GM12878 (cell line): ENCODE data around the gene MAP3K4. TPM values are rescaled to one million over a fixed set of nuclear protein-coding genes. Genes with fewer than 3 reads are reported as not detected.

Source experiments
- ATAC-seq: fragments of 200-7000 bp; cut with Tn5 transposase; 3 replicates; pipeline ENCODE4 v1.9.1; 2020; ENCODE audit warnings: mild to moderate bottlenecking, moderate library complexity
- BruUV-seq: library from RNA; stranded (reverse); fragments of 400-500 nt; replicated peaks from 2 replicates; lab custom pipeline; 2021; lab: Mats Ljungman, UMichigan
- CTCF ChIA-PET: fragments of 300-600 bp; sonication (Branson Sonifier 250); formaldehyde crosslinking; extraction: SDS; loops from one replicate; lab custom pipeline; 2021; ENCODE audit warnings: inconsistent platforms; lab: Yijun Ruan, JAX
- POLR2A ChIA-PET: fragments of 350-600 bp; formaldehyde crosslinking; extraction: SDS; loops from one replicate; lab custom pipeline; 2021; ENCODE audit warnings: inconsistent platforms; lab: Charles Lee
- RAD21 ChIA-PET: fragments of 300-600 bp; sonication (Branson Sonifier 250); formaldehyde crosslinking; loops from one replicate; lab custom pipeline; 2023; ENCODE audit warnings: antibody characterized with exemption; ENCODE audit not compliant: unreplicated experiment; lab: Charles Lee
- SMC1A ChIA-PET: fragments of 300-600 bp; sonication (Branson Sonifier 250); formaldehyde crosslinking; loops from one replicate; lab custom pipeline; 2023; ENCODE audit not compliant: unreplicated experiment, uncharacterized antibody; lab: Charles Lee
- DNase-seq: peaks from one replicate; pipeline ENCODE4 v3.0.0-alpha.2; 2011; ENCODE audit warnings: low read depth, low spot score
- FAIRE-seq: peaks from 3 replicates; lab custom pipeline; 2011; peaks lifted over from hg19 to GRCh38; lab: Jason Lieb, UNC
- H2AFZ ChIP-seq: 2 replicates; pipeline ENCODE4 v1.6.0; 2011; ENCODE audit warnings: low read depth, low read length, control low read depth; ENCODE audit not compliant: control insufficient read depth
- H3K27ac ChIP-seq: 2 replicates; pipeline ENCODE4 v1.5.1; 2011; ENCODE audit warnings: control low read depth; ENCODE audit not compliant: control insufficient read depth, insufficient read depth
- H3K27me3 ChIP-seq, 2 experiments: replicated peaks in 1 of 2; 2 replicates each; pipeline versions ENCODE4 v1.6.0 to v1.6.1; 2011; ENCODE audit warnings: low read length in 1 of 2; ENCODE audit not compliant: control insufficient read depth in 2 of 2, insufficient read depth in 2 of 2
- H3K36me3 ChIP-seq, 2 experiments: 2 replicates each; pipeline ENCODE4 v1.5.1; 2011; ENCODE audit warnings: low read length in 1 of 2; ENCODE audit not compliant: control insufficient read depth in 2 of 2, insufficient read depth in 2 of 2
- H3K4me1 ChIP-seq: 2 replicates; pipeline ENCODE4 v1.6.1; 2011; ENCODE audit warnings: mild to moderate bottlenecking, low read length, moderate library complexity, mixed read lengths; ENCODE audit not compliant: control insufficient read depth, insufficient read depth
- H3K4me2 ChIP-seq: 2 replicates; pipeline ENCODE4 v1.6.0; 2011; ENCODE audit warnings: control low read depth; ENCODE audit not compliant: control insufficient read depth, insufficient read depth
- H3K4me3 ChIP-seq: fragments of 200-600 bp; sonication (generic); 2 replicates; pipeline ENCODE4 v1.5.1; 2016
- H3K79me2 ChIP-seq: 2 replicates; pipeline ENCODE4 v1.6.0; 2011; ENCODE audit warnings: low read length; ENCODE audit not compliant: control insufficient read depth, insufficient read depth
- H3K9ac ChIP-seq: 2 replicates; pipeline ENCODE4 v1.8.0; 2011; ENCODE audit warnings: low read length, control low read depth, mixed read lengths; ENCODE audit not compliant: control insufficient read depth, insufficient read depth
- H3K9me3 ChIP-seq: replicated peaks from 3 replicates; pipeline ENCODE4 v1.5.1; 2011; ENCODE audit warnings: mild to moderate bottlenecking, low read length; ENCODE audit not compliant: control insufficient read depth, insufficient read depth
- H4K20me1 ChIP-seq: 2 replicates; pipeline ENCODE4 v1.6.0; 2011; ENCODE audit not compliant: control insufficient read depth, insufficient read depth
- EED ChIP-seq: sonication (generic); IDR thresholded peaks from 2 replicates; pipeline ENCODE4 v1.6.1; 2016; ENCODE audit warnings: antibody characterized with exemption, low read depth
- JUNB ChIP-seq: IDR thresholded peaks from 2 replicates; pipeline ENCODE4 v1.6.1; 2016; ENCODE audit warnings: antibody characterized with exemption, mild to moderate bottlenecking
- MTA2 ChIP-seq: fragments of 450-650 bp; IDR thresholded peaks from 2 replicates; pipeline ENCODE4 v1.6.1; 2016; ENCODE audit warnings: low read depth, mild to moderate bottlenecking, moderate library complexity
- MYC ChIP-seq: IDR thresholded peaks from 2 replicates; pipeline ENCODE4 v1.6.1; 2011; ENCODE audit warnings: mild to moderate bottlenecking, low read length, moderate library complexity, inconsistent platforms; ENCODE audit not compliant: insufficient read depth, insufficient replicate concordance, insufficient read length, severe bottlenecking
- RUNX3 ChIP-seq: IDR thresholded peaks from 2 replicates; pipeline ENCODE4 v1.6.1; 2012; ENCODE audit warnings: low read length, inconsistent platforms
- SMAD1 ChIP-seq: fragments of 450-650 bp; IDR thresholded peaks from 2 replicates; pipeline ENCODE4 v1.6.1; 2018; ENCODE audit warnings: mild to moderate bottlenecking, low read depth; ENCODE audit not compliant: partially characterized antibody
- ZSCAN29 ChIP-seq: fragments of 450-650 bp; IDR thresholded peaks from 2 replicates; pipeline ENCODE4 v1.6.1; 2017; ENCODE audit warnings: mild to moderate bottlenecking, moderate library complexity
- WGBS: methylation state at CpG from one replicate; pipeline ENCODE4 v1.1.6; 2016; ENCODE audit warnings: low lambda C conversion rate; ENCODE audit not compliant: insufficient replicate concordance, insufficient coverage; ENCODE audit errors: missing lambda C conversion rate; 5-methylcytosine and 5-hydroxymethylcytosine counted together
- in situ Hi-C: fragments of 300-500 bp; cut with MboI; formaldehyde crosslinking; loops from 9 replicates; pipeline ENCODE4 v1.14.3; 2018; ENCODE audit warnings: mixed read lengths
- intact Hi-C: fragments of 100-400 bp; cut with micrococcal nuclease; formaldehyde crosslinking; loops from one replicate; pipeline ENCODE4 v1.14.2; 2022; ENCODE audit not compliant: unreplicated experiment
- polyA plus RNA-seq, 11 experiments: library from polyadenylated mRNA; depleted of rRNA in 4 of 11; unstranded in 6 of 11; stranded (reverse) in 5 of 11; fragments of >200 nt; fragmentation: Nextera tagmentation in 4 of 11; fragmentation: Illumina TruSeq in 1 of 11; extraction: Ambion mirVana in 4 of 11; extraction: Trizol in 1 of 11; gene quantifications; 1 replicate in 1 of 11; 2 replicates in 10 of 11; pipeline versions ENCODE4 v1.2.1 to v1.2.3, GENCODE V29; 2011 to 2016; ENCODE audit warnings: inconsistent platforms in 2 of 11, missing spikeins in 2 of 11, low read depth in 1 of 11
- total RNA-seq, 4 experiments: library from RNA; depleted of rRNA in 3 of 4; stranded (reverse); fragments of >200 nt in 3 of 4; fragmentation: Illumina TruSeq in 1 of 4; extraction: Trizol in 1 of 4; gene quantifications; 2 replicates each; pipeline versions ENCODE4 v1.2.1 to v1.2.3, GENCODE V29; 2013 to 2021
- TF ChIP-seq, protein P1 (sequence below): IDR thresholded peaks from 2 replicates; pipeline ENCODE4 v1.6.1; 2011; ENCODE audit warnings: low read depth, mild to moderate bottlenecking, low read length, moderate library complexity, borderline replicate concordance; ENCODE audit errors: extremely low read depth

The MAP3K4 gene
- total and polyA plus RNA-seq, 10 of the 15 experiments (the other 5 are each of a cell fraction or from before 2014, with no cell fraction given): 14.0 to 44.5 (median 23.1) TPM

DNA sequence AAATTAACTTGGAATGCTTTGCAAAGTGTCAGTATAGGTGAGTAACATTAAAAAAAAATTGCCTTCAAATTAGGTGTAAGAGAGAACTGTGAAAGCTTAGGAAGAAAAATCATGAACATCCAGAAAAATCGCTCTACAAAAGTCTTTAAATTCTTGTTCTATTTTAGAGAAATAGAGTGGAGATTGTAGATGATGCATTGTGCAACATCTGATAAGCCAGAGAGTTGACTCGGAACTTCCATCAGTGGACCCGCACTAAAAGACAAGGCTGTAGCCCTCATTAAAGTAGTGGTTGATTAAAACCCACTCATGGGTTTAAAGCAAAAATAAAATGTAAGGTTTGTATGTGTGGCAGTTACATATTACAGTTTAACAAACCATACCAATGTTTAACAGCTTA lies 35.8 kb downstream of the MAP3K4 start:
- FAIRE-seq (no peak), ATAC-seq (no peak), DNase-seq (no peak)
- ChIA-PET POLR2A (interaction anchor here (1.5 kb wide), 1 partner anchor 35 kb away, joined by 4 read pairs; no protein-coding TSS in a partner anchor), SMC1A (interaction anchor here (0.8 to 4.5 kb wide), 11 partner anchors 9 to 40 kb away, joined by 3 to 39 read pairs (median 5); no protein-coding TSS in a partner anchor), RAD21 (interaction anchor here (0.7 to 3.8 kb wide), 6 partner anchors 11 to 343 kb away, joined by 3 to 24 read pairs (median 4); no protein-coding TSS in a partner anchor), CTCF (interaction anchor here (0.6 to 3.9 kb wide), 4 partner anchors 12 to 34 kb away, joined by 3 to 21 read pairs (median 14); no protein-coding TSS in a partner anchor)
- TF ChIP-seq JUNB: no peak
- TF ChIP-seq RUNX3: no peak
- TF ChIP-seq EED: no peak
- TF ChIP-seq, protein P1, sequence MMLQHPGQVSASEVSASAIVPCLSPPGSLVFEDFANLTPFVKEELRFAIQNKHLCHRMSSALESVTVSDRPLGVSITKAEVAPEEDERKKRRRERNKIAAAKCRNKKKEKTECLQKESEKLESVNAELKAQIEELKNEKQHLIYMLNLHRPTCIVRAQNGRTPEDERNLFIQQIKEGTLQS: no peak
- TF ChIP-seq ZSCAN29: no peak
- TF ChIP-seq MYC: no peak
- TF ChIP-seq MTA2: no peak
- no peak for TF ChIP-seq SMAD1
- Histone ChIP-seq H4K20me1 (no peaks in the 10 kb centered on the region), H3K27me3 (no peaks in the 10 kb centered on the region), H3K4me3 (no peak overlapping the region), H2AFZ (no peak overlapping the region), H3K9me3 (no peaks in the 10 kb centered on the region; the same call in 2 of the 3 replicates), H3K27ac (no peak overlapping the region), H3K79me2 (peaks cover 33% of the 10 kb centered on the region), H3K36me3 (peaks cover 0 to 2% of the 10 kb centered on the region in 2 experiments; a peak in 1 of 4 replicates), H3K4me2 (no peak overlapping the region), H3K4me1 (peaks cover 17% of the 10 kb centered on the region), H3K9ac (no peak overlapping the region)
- in situ Hi-C loops: no loop called here
- WGBS: 94% methylated on average over 3 of the region's 3 CpGs
- BruUV-seq: no TSS peak
- intact Hi-C loops: no loop called here
